ENCODE results near the gene PHF21B. TPM values are rescaled to one million over a fixed set of nuclear protein-coding genes. Genes with fewer than 3 reads are reported as not detected.

Gene PHF21B
- polyA plus RNA-seq, 1 donor (not counting 4 experiments of a cell fraction or from before 2014, with no cell fraction given) = not detected

GRCh38 chr22:44931766-44932165 lies 78.0 kb downstream of the PHF21B start:
- Histone ChIP-seq H3K27me3 (ENCODE audit: control insufficient read depth, extremely low read depth, insufficient read depth, low read length) (peaks cover 14% of the 10 kb centered on the region), H3K4me1 (ENCODE audit: control insufficient read depth, extremely low read depth, insufficient read depth, low read length) (no peaks in the 10 kb centered on the region), H3K36me3 (ENCODE audit: control insufficient read depth in 2 of 2, extremely low read depth in 1 of 2, insufficient read depth in 2 of 2, low read length in 2 of 2) (no peaks in the 10 kb centered on the region), H3K9me3 (ENCODE audit: control insufficient read depth, low read depth, low read length) (no peaks in the 10 kb centered on the region), H4K20me1 (ENCODE audit: control insufficient read depth, extremely low read depth, insufficient read depth, low read length) (no peaks in the 10 kb centered on the region), H3K79me2 (ENCODE audit: control insufficient read depth, insufficient read depth, low read length) (no peaks in the 10 kb centered on the region), H3K9ac (ENCODE audit: control insufficient read depth, extremely low read depth, insufficient read depth, low read length) (no peak overlapping the region), H2AFZ (ENCODE audit: control insufficient read depth, low read length) (no peak overlapping the region), H3K4me2 (ENCODE audit: control insufficient read depth, extremely low read depth, insufficient read depth, low read depth, low read length) (no peak overlapping the region), H3K9me1 (ENCODE audit: control insufficient read depth, extremely low read depth, insufficient read depth, low read length) (no peaks in the 10 kb centered on the region), H3K27ac (ENCODE audit: control insufficient read depth, insufficient read depth, low read length) (no peak overlapping the region), H3K4me3 (ENCODE audit: control insufficient read depth in 2 of 3, extremely low read depth in 1 of 3, insufficient read depth in 2 of 3, low read depth in 1 of 3, low read length in 3 of 3) (no peak overlapping the region)
- FAIRE-seq (no peak), DNase-seq (ENCODE audit: low read depth, low spot score) (no peak)
- TF ChIP-seq CTCF (optimal IDR thresholded peaks at IDR 0.05 in 1 of 3, IDR thresholded peaks at IDR 0.05 in 1 of 3, conservative IDR thresholded peaks at IDR 0.05 in 1 of 3; ENCODE audit: extremely low read depth in 1 of 3, insufficient read depth in 2 of 3, low read length in 3 of 3) (no peak), EZH2 (IDR thresholded peaks at IDR 0.05; ENCODE audit: low read length) (no peak)
- dilution Hi-C loops (cut with MboI; ENCODE audit: extremely low pct_ligation_motif_present, low sequenced_read_pairs) = no loop called here

DNA sequence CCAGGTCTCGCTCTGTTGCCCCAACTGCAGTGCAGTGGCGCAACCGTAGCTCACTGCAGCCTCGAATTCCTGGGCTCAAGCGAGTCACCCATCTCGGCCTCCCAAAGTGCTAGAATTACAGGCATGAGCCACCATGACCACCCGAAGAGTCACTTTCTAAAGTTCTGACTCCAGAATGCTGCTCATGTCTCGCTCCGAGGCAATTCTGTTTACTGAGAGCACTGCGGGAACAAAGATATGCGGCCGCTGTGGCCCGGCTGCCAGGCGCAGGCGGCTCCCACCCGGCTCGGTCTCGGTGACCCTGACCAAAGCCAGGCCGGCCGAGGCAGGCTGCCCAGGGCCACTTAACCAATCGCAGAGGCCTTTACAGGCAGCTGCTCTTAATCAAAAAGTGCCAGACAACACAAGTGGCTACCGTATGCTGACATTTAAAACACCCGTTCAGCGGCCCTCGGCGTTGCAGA lies 78.7 kb downstream of the PHF21B start:
- H3K4me3 ChIP-seq (ENCODE audit: control insufficient read depth in 2 of 3, extremely low read depth in 1 of 3, insufficient read depth in 2 of 3, low read depth in 1 of 3, low read length in 3 of 3) = no peak overlapping the region

More for the DNA sequence above, 78.7 kb downstream of the PHF21B start:
- Histone ChIP-seq H3K9me1 (ENCODE audit: control insufficient read depth, extremely low read depth, insufficient read depth, low read length) (no peaks in the 10 kb centered on the region), H3K9ac (ENCODE audit: control insufficient read depth, extremely low read depth, insufficient read depth, low read length) (no peak overlapping the region), H3K4me1 (ENCODE audit: control insufficient read depth, extremely low read depth, insufficient read depth, low read length) (no peaks in the 10 kb centered on the region), H3K9me3 (ENCODE audit: control insufficient read depth, low read depth, low read length) (no peaks in the 10 kb centered on the region), H3K27me3 (ENCODE audit: control insufficient read depth, extremely low read depth, insufficient read depth, low read length) (peaks cover 17% of the 10 kb centered on the region), H3K4me2 (ENCODE audit: control insufficient read depth, extremely low read depth, insufficient read depth, low read depth, low read length) (no peak overlapping the region), H3K27ac (ENCODE audit: control insufficient read depth, insufficient read depth, low read length) (no peak overlapping the region), H2AFZ (ENCODE audit: control insufficient read depth, low read length) (no peak overlapping the region), H4K20me1 (ENCODE audit: control insufficient read depth, extremely low read depth, insufficient read depth, low read length) (no peaks in the 10 kb centered on the region), H3K79me2 (ENCODE audit: control insufficient read depth, insufficient read depth, low read length) (no peaks in the 10 kb centered on the region), H3K36me3 (ENCODE audit: control insufficient read depth in 2 of 2, extremely low read depth in 1 of 2, insufficient read depth in 2 of 2, low read length in 2 of 2) (no peaks in the 10 kb centered on the region)
- TF ChIP-seq EZH2 (IDR thresholded peaks at IDR 0.05; ENCODE audit: low read length) = no peak
- no peak for TF ChIP-seq CTCF (optimal IDR thresholded peaks at IDR 0.05 in 1 of 3, IDR thresholded peaks at IDR 0.05 in 1 of 3, conservative IDR thresholded peaks at IDR 0.05 in 1 of 3; ENCODE audit: extremely low read depth in 1 of 3, insufficient read depth in 2 of 3, low read length in 3 of 3)
- dilution Hi-C loops (cut with MboI; ENCODE audit: extremely low pct_ligation_motif_present, low sequenced_read_pairs) = no loop called here
- FAIRE-seq (no peak), DNase-seq (ENCODE audit: low read depth, low spot score) (no peak)

Data from keratinocyte (primary cell).